NCI-H774 (cell line): ENCODE data around the gene EXTL2.
"Not testable (repeated sequence)": the region's sequence is repeated elsewhere in the genome, so short reads cannot be mapped to it uniquely, and the experiment has no call there.

Source experiments
- DNase-seq: peaks from one replicate; lab custom pipeline; 2025; lab: John Stamatoyannopoulos, UW

Gene EXTL2, protein sequence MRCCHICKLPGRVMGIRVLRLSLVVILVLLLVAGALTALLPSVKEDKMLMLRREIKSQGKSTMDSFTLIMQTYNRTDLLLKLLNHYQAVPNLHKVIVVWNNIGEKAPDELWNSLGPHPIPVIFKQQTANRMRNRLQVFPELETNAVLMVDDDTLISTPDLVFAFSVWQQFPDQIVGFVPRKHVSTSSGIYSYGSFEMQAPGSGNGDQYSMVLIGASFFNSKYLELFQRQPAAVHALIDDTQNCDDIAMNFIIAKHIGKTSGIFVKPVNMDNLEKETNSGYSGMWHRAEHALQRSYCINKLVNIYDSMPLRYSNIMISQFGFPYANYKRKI

DNA sequence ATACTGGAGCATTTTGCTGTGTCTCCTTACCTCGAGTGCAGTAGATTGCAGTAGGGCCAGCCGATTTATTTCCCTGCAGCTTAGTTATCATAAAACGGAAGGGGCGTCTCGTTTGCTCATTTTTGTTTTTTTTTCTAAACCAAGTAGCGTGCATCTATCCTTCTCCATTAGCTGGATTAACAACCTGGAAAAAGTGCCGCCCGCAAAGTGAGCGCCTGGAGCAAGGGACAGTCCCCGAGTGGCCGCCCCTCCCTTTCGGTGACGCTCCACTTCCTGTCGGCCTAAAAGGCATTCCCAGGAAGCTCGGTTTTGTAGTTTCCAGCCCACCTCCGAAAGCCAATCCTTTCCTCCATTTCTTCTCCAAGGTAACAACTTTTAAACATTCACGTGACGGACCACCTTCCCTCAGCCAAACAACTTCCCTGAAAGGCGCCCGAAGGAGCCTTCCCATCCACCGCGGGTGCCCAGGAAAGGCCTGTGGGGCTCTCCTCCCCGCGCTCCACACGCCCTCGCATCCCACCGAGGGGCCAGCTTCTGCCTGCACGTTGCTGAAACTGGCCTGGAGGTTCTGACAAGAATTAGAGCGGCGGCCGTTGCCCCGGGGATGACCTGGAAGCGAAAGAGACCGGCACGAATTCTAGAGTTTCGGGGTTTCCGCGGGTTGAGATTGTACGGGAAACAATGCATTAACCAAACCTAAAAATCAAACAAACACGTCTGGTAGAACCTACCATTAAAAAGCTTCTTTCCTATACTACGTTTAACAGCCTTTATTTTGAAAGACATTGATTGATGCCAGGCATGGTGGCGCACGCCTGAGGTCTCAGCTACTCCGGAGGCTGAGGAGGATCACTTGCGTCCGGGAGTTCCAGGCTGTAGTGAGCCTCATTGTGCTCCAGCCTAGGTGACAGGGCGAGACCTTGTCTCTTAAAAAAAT, at the start of gene EXTL2:
TSS of gene EXTL2 (minus strand) at position 240 of the 937 bp plus-strand sequence. CDS start 6,085 bp downstream, outside the sequence.
- peak; percentile 86 for DNase-seq

DNA sequence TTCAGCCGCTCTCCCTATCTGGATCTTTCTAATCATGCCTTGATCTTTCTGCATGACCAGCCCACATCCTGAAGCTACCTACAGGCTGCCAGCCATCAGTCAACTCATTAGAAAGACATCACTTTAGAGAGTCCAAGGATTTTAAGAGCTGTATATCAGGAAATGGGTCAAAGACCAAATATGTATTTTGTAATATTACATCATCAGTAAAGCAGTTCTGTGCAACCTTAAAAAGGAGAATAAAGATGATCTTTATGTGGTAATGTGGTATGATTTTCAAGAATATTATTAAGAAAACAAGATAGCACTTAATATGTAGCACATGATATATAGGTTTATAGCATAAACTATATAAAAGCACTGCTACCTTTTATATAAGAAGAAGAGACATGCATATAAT, 48.9 kb upstream of the EXTL2 start:
- no peak for DNase-seq

DNA sequence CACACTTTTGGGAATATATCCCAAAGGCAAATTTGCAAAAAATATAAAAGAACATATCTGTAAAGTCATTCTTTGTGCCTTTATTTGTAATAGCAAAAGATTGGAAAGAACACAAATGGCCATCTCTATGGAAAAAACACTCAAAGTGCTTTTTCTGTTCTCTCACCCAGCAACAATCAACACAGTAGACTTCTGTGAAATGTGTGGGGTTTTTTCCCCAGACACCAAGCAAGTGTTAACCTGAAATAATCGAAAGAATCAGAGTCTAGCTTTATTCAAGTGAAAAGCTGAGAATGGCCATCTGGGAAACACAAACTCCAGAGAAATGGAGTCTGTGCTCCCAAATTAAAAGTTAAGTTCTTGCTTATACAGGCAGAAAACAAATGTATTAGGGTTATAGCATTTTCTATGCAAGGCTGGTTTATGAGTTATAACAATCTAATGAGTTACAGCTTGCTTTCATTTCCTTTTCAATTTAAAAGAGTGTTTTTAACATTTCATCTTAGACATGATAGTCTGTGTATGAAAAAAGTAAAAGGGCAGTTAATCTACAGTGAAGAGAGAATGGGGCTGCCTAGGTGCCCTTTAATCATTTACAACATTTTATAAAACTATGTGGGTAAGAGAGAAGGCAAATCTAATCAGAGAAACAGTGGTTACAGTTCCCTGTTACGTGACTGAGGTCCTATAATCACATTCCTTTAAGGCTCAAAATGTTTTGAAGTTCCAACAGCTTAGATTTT, 47.8 kb upstream of the EXTL2 start:
- no peak for DNase-seq

DNA sequence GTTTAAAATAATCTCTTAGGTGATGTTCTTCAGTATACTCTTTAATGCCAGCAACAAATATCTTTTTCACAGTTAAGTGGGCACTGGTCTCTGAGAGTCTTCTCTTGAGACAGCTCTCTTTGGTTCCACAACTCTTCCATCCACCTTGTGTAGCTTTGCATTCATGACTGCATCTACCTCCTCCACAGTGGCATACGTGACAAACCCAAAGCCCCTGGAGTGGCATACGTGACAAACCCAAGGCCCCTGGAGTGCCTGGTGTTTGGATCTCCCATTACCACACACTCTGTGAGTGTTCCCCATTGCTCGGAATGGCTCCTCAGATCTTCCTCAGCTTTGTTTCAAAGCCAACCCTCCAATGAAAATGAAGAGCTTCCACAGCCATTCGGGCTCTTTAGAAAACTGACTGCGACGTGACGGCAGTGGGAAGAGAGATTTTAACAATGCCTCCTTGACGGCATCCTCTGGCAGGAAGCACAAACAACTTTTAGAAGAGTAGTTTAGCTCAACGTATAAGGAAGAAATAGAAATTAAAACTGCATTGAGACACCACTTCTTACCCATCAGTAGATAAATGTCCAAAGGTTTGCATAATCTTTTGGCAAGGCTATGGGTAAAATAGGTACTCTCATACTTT, 47.1 kb upstream of the EXTL2 start:
- DNase-seq, result no peak

DNA sequence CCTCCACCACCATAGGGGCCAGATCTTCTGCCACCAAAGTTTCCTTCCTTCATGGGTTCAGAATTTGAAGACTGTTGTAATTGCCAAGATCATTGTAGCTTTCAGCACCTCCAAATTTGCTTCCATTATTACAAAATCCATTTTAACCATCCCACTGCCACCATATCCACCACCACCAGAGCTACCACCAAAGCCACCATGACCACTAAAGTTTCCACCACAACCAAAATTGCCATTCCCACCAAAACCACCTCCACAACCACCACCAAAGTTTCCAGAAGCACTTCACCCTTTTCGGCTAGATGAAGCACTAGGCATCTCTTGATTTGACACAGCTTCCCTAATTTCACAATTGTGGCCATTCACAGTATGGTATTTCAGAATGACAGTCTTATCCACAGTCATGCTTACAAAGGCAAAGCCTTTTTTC, 46.5 kb upstream of the EXTL2 start:
- DNase-seq, result no peak

DNA sequence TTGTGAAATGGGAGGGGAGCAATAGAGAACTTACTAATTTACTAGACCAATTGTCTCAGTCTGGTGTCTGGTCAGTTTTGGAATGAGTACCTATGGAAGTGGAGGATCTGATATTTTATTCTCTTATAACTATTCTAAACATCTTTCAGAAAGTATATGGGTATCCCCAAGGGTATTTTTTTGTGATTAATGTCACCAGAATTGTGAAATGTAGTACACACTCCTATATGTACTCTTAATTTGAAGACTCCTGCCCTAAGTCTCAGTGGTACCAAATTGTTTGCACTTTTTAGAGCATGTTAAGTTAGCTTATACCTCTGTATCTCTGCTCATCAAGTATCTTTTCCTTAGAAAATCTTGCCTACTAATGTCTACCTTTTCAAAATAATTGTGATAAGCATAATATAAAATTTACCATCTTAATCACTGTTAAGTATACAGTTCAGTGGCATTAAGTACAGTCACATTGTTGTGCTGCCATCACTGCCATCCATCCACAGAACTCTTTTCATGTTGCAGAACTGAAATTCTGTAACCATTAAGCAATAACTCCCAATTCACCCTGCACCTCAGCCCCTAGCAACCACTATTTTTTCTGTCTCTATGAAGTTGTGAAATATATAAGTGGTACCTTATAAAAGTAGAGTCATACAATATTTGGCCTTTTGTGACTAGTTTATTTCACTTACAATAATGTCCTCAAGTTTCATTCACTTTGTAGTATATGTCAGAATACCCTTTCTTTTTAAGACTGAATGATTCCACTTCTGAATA, 41.7 kb upstream of the EXTL2 start:
- no peak for DNase-seq

DNA sequence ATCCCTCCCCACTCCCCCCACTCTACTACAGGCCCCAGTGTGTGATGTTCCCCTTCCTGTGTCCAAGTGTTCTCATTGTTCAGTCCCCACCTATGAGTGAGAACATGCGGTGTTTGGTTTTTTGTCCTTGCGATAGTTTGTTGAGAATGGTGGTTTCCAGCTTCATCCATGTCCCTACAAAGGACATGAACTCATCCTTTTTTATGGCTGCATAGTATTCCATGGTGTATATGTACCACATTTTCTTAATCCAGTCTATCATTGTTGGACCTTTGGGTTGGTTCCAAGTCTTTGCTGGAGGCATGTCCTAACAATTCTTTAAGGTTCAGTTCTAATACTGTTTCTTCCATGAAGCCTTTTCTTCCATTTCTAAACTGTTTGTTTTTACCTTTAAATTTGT, 38.9 kb upstream of the EXTL2 start:
- not testable (repeated sequence) for DNase-seq

DNA sequence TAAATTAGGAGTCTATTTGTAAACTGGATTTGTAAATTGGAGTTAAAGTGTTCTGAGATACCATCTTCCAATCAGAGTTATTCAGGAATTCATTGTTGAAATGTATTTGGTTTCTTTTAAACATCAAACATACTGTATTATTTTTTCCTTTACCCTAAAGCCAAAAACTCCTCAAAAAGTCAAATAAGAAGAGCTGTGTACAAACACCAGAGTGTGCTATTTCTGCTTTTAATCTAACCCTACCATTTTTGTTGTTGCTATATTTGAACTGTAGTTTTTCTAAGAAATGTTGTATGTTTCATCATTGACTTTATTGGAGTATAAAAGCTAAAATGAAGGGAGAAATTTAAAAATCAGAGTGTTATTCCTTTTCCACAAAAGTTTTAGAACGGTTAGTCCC, 37.1 kb upstream of the EXTL2 start:
- DNase-seq, result no peak

DNA sequence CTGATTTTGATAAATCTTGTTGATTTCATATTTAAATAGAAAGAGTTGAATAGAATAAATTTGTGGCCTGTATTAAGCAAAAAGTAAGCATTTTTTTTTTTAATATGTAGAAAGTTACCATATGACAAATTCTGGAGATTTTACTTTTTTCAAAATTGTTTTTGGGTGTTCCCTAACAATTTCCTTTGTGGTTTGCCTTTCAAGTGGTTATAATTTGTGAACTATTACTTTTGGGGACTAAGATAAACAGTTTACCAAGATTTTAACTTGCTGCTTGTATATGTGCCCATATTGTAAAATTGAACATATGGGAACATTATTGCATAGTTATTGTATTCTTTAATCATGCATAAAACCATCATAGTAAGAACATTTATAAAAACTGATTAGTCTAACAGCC, 35.9 kb upstream of the EXTL2 start:
- DNase-seq, result no peak

DNA sequence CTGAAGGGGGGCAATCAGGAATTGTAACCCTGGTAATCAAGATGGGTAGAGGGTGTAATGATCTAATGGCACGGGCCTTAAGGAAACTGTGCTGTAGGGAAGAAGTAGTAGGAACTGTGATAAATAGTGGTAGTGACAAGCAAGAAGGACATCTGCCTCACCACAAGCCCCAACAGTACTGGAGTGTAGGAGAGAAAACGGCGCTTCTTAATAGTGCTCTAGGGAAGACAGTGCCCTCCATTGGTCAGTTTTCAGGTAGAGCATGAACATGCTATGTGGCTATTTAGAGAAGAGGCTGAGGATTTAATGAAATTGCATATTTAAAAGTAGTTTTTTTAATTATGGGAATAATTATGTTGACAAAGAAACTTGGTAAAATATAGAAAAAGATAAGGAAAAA, 33.5 kb upstream of the EXTL2 start:
- no peak for DNase-seq

DNA sequence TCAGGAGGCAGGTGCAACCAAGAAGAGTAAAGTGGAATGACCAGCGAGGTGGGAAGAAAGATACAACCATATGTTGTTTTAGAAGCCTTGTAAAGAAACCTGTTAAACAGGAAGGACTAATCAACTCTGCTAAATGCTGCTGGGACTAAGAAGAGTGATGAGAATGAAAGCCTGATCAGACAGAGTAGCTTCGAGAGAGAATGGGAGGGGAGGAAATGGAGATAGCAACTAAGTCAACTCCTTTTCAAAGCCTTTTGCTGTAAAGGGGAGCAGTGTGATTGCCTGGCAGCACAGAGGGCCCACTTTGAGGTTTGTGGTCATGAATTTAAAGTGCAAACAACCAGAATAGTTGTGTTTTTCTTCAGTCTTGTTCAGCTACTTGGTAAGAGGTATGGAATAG, 32.6 kb upstream of the EXTL2 start:
- no peak for DNase-seq

DNA sequence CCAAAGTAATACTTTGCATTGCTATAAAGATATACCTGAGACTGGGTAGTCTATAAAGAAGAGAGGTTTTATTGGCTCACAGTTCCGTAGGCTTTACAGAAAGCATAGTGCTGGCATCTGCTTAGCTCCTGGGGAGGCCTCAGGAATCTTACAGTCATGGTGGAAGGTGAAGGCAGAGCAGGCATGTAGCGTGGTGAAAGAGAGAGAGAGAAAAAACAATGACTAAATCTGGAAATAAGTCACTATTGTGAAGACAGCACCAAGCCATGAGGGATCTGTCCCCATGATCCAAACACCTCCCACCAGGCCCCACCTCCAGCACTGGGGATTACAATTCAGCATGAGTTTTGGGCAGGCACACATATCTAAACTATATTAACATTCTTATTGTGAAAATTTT, 31.6 kb upstream of the EXTL2 start:
- no peak for DNase-seq

DNA sequence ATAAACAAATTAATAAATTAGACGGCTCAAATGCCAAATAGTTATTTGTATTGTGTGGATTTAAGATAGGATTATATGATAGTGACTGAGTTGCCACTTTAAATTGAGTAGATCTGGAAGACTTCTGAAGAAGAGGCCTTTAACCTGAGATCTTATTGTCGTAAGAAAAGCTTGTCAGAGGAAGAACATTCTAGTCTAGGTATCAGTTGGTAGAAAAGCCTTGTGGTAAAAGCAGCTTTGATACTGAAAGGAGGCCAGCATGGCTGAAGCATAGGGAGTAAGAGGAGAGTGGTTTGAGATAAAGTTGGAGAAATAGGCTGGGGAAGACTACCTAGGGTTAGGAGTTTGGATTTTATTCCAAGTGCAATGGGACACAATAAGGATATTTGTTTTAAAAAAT, 30.3 kb upstream of the EXTL2 start:
- DNase-seq, result no peak

DNA sequence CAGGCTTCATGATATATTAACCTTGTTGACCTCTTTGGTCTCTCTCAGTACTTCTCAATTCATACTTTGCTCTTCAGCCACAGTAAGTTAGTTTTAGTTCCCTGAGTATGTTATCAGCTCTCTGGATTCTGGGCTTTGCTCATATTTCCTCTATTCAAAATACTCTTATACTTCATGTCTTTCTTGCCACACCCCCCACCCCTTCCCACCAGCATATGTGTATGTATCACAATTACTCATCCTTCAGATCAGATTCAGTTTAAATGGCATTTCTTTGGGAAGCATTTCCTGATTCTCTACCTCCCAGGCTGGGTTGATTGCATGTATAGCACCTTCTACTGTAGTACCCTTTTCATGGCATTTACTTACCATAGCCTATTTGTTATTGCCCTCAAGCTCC, 29.6 kb upstream of the EXTL2 start:
- DNase-seq, result no peak

DNA sequence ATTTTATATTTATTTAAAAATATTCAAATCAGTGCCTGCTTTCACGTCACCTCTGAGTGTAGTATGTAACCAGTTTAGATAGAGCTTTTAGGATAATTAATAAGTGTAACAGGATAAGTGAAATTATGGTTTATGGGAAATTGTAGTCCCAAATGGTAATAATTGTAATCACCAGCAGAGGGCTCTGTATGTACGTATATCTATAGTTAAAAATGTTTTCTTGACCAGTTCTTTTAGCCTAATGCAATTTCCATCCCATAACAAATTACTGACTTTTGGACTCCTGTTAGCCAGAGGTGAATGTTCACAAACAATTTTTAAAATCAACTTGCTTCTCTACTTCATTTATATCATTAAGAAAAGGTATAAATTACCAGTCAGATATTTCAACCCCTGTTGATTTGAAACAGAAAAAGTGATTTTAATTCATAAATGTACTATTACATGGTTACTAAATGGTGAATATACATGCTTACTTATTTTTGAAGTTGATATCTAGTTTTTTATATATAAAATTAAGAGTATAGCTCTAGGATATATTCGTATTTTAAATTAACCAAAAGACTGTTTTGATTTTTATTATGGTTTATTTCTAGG, 26.6 kb upstream of the EXTL2 start:
- DNase-seq, result peak; percentile 29

DNA sequence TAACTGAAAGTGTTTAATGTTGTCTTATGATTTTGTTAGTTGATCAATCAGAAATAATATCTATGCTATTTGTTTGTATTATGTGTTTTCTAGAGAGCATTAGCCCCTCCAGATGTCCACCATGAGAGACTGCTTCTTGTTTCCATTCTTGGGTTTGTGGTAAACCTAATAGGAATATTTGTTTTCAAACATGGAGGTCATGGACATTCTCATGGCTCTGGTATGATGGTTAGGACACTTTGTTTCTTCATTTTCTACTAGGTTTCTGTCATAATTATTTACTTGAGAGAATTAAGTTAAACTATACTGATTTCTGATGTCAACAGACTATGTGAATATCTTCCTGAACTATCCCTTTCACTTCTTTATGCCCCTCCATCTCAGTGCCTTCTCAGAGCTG, 17.4 kb upstream of the EXTL2 start:
- no peak for DNase-seq

DNA sequence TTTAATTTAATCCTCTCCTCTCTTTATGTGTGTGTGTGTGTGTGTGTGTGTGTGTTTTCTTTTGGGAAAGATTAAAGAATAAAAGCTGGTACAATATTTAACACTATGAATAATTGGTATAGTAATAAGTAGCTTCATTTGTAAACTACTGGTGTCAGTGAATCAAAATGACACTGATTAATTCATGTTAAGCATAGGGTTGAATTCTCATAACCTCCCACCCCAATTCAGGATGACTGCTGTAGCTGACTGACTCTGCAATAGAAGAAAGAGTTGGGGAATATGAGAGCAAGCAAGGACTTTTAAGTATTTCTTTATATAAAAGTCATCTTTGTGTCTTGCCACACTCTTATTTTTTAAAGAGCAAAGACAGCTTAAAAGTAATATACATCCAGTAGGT, 14.4 kb upstream of the EXTL2 start:
- DNase-seq, result no peak

DNA sequence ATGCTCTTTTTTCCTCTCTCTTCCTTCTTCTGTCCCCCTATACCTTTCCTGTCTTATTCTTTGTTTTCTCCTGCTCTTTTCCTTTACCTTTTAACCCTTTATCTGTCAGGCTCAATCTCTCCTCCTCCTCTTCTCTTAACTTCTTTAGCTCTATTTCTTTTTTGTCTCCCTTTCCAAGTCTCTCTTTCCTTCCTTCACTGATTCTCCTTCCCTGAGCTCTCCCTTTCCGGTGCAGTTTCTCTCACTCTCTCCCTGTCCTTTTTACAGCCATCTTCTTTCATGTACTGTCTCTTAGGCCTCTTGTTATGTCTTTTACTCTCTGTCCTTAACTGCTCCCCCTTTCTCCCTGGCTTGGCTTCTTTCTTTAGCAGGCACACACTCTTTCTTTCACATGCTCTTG, 13.2 kb upstream of the EXTL2 start:
- DNase-seq, result no peak

DNA sequence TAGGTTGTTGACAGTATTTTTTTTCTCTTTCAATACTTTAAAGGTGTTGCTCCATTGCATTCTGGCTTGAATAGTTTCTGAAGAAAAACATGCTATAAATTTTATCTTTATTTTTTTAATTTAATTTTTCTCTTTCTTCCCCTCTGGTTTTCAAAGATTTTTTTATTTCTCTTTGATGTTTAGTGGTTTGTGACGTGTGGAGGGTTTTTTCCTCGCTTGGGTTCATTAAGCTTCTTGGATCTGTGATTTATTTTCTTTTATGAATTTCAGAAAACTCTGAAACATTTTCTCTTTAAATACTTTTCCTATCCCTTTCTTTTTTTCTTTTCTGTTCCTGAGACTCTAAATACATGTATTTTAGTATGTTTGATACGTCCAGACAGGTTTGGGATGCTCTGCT, 10.5 kb upstream of the EXTL2 start:
- no peak for DNase-seq

DNA sequence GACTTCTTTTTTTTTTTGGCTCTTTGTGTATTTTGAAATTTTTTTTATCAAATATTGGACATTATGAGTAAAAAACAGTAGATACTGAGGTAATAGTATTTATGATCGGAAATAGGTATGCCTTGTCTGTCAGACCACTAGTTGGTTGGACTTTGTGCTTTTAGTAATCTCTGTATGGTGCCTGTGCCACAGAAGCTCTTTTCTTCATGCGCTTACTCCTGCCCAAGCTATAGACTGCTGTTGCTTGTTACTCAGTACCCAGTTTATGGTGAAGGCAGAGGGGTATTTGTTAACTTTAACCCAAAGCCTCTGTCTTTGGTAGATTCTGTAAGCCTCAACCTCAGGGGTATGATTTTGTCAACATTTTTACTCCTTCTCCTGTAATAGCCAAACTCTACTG, 9.9 kb upstream of the EXTL2 start:
- DNase-seq, result no peak

DNA sequence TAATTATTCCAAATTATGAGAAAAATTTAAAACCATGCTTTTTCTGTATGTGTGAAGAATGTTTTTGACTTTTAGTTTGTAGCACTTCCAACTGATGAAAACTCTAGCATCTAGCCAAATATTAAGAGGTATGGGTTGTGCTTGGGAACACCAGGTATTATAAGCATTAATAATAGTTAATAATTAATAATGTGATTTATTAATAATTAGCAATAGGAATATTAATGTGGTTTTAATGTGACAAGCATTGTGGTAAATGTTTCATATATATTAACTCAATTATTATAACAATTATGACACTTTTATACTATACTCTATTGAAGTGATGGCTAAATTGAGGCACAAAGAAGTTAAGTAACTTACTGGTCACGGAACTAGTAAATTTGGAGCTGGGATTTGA, 9.1 kb upstream of the EXTL2 start:
- no peak for DNase-seq
